Stimulated activated CD4-positive, alpha-beta T cell treated with anti-CD3 and anti-CD28 coated beads, Interleukin-12 subunit alpha, Interleukin-12 subunit beta, amount 100 ng/mL, for 24 hours (primary cell): ENCODE measurements around the gene GPLD1.

Experiments used
- DNase-seq, 2 experiments: peaks; one replicate each; pipeline ENCODE4 v3.0.0-alpha.2; 2020; ENCODE audit warnings: low read depth in 2 of 2

Gene GPLD1

DNA sequence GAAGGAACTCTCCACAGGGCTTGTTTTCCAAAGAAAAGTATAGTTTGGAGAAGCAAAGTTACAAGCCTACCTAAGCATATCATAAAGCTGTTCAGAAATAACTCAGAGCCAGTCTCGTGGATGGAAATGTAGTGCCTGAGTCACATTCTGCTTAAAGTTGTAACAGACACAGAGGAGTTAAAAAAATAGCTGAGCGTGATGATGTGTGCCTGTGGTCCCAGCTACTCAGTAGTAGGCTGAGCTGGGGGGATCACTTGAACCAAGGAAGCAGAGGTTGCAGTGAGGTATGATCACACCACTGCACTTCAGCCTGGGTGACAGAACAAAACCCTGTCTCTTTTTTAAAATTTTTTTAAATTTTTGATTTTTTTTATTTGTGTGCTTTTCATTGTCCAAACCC is 12.0 kb upstream of the GPLD1 start:
- DNase-seq = no peak

DNA sequence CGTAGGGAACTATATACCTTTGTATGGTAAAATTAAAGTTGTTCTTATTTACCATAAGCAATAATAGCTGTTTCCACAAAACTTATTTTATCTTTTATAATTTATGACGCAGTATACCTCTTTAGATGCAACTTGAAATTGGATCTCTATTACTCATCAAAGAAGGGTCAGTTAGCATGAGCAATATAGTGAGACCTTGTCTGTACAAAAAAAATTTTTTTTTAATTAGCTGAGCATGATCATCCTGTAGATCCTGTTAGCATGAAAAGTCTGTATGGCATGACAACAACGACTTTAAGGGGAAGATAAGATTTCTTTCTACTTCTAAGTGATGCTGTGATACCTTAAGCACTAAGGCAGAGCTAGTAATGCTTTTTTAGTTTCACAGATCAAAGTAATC is 11.3 kb upstream of the GPLD1 start:
- no peak for DNase-seq

DNA sequence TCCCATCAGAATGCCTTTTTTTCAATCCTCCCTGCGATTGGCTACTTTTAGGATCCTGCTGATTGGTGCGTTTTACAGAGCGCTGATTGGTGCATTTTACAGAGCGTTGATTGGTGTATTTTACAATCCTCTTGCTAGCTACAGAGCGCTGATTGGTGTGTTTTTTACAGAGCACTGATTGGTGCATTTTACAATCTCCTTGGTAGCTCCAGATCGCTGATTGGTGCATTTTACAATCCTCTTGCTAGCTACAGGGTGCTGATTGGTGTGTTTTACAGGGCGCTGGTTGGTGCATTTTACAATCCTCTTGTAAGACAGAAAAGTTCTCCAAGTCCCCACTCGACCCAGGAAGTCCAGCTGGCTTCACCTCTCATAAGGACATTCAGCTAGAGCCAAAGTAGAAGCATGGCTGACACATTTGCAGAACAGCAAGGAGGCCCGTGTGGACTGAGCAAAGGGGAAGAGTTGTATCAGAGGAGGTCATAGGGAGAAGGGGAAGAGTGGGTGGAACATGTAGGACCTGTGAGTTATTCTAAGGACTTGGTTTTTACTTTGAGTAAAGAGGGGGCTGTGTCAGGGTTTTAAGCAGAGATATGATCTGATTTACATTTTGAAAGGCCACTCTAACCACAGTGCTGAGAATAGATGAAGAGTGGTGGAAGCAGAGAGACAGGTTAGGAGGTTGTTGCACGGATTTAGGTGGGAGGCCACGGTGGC is 8.0 kb upstream of the GPLD1 start:
- DNase-seq = no peak

DNA sequence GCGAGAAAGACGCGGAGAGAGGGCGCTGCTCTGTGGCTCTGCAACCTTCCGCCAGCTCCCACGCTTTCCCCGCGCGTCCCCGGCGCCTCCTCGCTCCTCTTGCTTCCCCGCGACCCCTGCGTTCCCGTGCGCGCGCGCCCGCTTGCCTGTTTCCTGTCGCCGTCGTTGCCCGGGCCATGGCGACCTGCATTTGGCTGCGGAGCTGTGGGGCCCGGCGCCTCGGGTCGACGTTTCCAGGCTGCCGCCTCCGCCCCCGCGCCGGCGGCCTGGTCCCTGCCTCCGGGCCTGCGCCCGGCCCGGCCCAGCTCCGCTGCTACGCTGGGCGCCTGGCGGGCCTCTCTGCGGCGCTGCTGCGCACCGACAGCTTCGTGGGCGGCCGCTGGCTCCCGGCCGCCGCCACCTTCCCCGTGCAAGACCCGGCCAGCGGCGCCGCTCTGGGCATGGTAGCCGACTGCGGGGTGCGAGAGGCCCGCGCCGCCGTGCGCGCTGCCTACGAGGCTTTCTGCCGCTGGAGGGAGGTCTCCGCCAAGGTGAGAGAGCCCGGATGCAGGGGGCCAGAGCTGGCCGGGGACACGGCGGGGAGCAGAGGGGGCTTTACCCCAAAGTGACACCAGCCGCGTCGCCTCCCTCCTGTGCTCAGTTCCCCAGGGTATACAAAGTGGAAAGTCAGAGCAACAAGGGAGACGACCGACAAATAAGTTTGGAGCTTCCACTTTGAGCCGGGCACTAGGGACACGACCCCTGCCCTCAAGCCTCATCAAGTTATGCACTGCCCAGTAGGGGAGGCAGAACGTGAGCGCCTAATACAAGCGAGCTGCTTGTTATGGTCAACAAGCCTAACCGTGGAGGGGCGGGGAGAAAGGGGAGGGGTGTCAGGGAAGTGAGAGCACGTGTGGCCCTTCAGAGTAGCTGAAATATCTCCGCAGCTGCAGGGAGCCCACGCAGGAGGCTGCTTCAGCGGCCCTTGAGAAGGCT is 5.7 kb upstream of the GPLD1 start, which contains the start of gene ALDH5A1:
TSS of gene ALDH5A1 (plus strand) at position 149 of the 975 bp plus-strand sequence. CDS start at position 177, 28 bp downstream.
- peak; percentile 62 to 73 for DNase-seq

DNA sequence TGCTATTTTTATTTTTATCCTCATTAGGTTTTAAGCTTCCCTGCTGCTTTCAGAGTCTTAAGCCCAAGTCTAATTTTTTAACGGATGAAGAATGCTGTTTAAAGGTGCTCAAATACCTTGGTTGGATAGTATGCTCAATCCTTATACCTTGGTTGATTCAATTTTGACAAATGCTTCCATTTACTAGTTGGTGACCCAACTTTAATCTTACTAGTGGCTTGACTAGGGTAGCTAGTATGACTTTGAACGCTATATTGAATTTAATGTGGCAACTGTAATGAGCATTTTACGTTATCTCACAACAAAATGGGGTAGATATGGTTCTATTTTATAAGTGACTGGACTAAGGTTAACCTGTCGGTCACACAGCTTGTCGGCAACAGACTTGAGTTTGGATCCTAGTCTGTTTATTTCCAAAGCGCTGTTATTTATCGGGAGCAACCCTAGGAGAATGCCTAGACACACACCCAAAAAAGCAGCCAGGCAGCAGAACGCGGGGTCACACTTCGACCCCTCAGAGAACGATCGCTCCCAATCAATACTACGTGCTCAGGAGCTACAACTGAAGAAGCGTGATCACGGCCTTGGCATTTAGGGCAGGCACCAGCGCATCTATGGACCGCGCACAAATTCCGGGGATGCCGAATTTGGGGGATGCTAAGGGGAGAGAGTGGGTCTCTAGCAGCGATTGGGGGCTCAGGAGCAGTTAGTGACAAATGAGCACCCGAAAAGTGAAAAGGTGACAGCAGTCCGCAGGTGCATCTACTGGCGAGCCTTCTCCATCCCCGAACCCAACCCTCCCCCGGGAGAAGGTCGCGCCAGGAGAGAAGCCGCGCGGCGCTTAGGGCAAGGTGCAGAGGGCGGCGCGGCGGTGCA is 4.8 kb upstream of the GPLD1 start:
- DNase-seq = no peak

- DNase-seq = no peak
These were observed 3.1 kb upstream of the GPLD1 start for GRCh38 chr6:24492475-24492874.

- DNase-seq = no peak
These were observed 1.6 kb upstream of the GPLD1 start for GRCh38 chr6:24490948-24491347.

DNA sequence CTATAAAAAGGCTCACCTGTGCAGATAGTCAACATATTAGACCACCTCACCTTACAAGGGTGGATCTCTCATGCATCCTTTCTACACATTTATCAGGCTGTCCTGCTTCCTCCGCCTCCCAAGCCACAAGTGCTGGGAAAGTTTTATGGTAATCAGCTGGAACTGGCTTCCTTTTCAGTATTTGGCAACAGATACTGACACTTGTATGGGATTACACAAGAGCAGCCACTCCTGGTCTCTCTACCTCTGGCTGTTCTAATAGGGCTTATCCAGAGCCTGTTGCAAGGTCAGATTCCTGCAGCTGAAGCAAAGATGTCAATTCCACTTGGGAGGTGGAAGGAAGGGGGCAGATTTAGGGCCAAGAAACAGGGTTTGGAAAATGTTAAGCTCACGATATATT is 503 bp upstream of the GPLD1 start:
- no peak for DNase-seq

DNA sequence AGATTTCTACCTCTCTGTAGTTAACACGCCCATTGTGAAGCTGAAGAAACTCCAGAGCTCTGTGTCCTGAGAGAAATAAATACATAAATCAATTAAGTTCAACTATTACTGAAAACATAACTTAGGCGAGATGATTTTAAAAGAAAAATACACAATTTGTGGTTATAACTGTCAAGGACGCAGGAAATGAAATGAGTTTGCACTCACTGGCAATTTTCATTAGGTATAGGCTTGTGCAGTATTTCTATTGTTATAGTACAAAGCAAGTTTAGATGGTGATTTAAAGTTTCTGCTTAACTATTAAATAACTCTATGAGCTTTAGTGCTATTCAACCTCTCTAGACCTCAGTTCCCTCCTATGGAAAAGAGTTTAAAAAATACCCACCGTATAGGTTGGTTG is 3.3 kb downstream of the GPLD1 start:
- DNase-seq = no peak

- no peak for DNase-seq
These were observed 4.6 kb downstream of the GPLD1 start for GRCh38 chr6:24484657-24485323.

GRCh38 chr6:24481449-24481848 is 7.9 kb downstream of the GPLD1 start:
- DNase-seq = no peak

DNA sequence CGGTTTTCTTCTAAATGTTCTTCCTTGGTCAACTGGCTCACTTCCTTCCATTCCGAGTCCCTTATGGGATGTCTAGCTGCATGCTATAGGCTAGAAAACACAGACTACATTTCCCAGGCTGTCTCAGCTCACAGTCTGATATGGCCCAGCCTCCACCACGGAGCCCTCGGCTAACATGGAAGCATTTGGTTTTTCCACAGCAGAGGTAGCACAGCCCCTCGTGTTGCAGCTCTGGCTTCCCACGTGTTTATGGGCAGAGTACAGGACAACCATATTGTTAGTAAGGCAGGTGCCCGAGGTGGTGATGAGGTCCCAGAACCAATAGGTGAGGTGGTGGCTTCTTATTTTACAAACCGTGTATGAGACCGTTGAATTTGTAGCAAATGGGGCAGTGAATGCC is 8.7 kb downstream of the GPLD1 start:
- no peak for DNase-seq

DNA sequence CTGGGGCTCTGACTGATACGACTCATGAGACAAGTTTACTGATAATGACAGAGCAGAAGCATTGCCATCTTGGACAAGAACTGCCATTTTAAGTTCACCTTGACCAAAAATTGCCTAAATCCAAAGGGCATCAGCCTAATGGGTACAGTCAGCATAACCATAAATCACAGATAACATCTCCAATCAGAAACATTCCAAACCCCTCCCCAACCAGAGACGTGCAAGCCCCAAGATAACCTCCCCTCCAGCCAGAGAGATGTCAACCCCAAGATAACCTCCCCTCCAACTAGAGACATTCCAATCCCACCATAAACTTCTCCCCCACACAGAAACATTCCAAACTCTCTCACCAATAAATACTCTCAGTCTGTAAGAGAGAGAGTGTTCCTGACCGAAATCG is 10.5 kb downstream of the GPLD1 start:
- DNase-seq = no peak

GRCh38 chr6:24477070-24477469 is 12.3 kb downstream of the GPLD1 start:
- no peak for DNase-seq

GRCh38 chr6:24476631-24477030 is 12.7 kb downstream of the GPLD1 start:
- no peak for DNase-seq

DNA sequence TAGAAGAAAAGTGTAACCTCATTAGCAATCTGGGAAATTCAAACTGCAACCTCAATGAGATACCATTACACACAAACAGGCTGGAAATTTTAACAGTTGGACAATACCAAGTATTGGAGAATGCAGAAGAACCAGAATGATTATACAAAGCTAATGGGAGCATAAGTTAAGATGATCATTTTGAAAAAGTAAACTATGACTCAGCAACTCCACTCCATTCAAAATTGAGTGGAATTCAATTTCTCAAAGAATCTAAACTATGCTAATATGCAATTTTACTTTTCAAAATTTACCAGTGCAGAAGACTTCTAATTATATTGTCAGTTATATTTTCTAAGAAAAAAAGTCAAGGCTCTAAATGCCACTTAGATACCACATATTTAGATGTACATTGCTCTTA is 17.2 kb downstream of the GPLD1 start:
- no peak for DNase-seq

DNA sequence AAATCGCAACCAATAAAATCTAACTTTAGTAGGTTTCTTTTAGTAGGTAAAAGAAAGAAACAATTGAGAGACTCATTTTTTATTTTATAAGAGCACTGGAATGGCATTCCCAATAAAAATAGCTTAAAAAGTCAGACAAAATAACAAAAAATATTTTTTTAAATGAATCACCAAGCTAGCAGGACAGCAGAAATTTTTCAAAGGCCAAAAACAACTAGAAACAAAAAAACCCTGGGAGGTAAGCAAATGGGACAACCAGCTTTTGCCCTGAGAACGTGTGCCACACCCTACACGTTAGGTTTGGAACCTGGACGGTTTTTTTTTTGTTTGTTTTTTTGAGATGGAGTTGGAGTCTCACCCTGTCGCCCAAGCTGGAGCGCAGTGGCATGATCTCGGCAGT is 19.6 kb downstream of the GPLD1 start:
- DNase-seq = no peak

DNA sequence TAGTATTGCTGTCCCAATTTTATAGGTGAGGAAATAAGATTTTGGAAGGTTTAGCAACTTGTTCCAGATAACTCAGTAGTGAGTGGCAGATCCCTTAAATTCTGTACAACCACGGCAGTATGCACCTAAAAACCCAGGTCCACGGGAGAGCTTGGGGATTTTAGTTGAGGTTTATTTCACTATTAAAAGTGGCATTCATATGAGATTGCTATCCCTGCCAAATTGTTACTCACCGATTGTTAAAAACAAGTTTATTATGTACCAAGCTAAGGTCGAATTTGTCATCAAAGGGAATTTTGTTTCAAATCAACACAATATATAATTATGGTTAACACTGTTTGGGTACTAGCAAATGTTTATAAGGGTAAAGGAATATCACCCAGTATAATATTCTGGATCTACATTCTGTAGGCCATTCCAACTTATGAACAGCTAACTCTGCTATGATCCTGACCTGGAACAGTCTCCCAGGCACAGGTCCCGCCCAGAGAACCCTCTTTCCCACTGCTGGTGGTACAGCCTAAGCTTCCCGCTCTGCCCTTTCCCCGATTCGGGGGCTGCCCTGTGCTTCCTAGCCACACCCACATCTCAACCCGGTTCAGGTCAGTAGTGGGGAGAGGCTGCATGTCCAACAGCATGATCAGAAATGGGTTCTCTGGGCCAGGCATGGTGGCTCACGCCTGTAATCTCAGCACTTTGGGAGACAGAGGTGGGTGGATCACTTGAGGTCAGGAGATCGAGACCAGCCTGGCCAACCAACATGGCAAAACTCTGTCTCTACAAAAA is 24.9 kb downstream of the GPLD1 start:
- DNase-seq = no peak

- no peak for DNase-seq
These were observed 28.4 kb downstream of the GPLD1 start for GRCh38 chr6:24460966-24461365.

DNA sequence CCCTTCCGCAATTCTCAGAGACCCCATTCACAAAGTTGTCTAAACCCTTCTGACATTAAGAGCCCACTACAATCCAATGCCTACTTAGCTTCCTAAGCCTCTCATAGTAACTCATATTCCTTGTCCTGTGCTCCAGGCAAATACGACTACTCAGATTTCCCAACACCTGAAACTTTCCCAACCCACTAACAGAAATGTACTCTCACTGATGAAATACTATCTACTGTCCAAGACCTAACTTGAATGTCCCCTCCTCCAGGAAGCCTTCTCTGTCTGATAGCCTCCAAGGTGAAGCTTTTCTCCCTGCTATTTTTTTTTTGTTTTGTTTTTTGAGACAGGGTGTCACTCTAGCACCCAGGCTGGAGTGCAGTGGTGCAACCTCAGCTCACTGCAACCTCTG is 30.4 kb downstream of the GPLD1 start:
- no peak for DNase-seq

- DNase-seq = no peak
These were observed 31.2 kb downstream of the GPLD1 start for GRCh38 chr6:24458134-24458533.
